HG03571 (cell line): Measurements from ENCODE around the gene KDF1.
A peak's percentile ranks its signal among the peaks of the same experiment; 100 is the strongest.

Source experiments
- ATAC-seq: cut with Tn5 transposase; IDR thresholded peaks from one replicate; pipeline ENCODE4 v1.9.1; 2021; ENCODE audit not compliant: unreplicated experiment

Gene KDF1

GRCh38 chr1:26921540-26922430, 38.5 kb downstream of the KDF1 start, which contains the start of gene NUDC:
Gene NUDC (plus strand): TSS chr1:26921743. CDS start chr1:26921849, 106 bp downstream.
- ATAC-seq: peak; percentile 92

GRCh38 chr1:26921126-26921539, 39.1 kb downstream of the KDF1 start:
- ATAC-seq: peak; percentile 11

GRCh38 chr1:26915204-26915842, 44.9 kb downstream of the KDF1 start:
- ATAC-seq: no peak

- no peak for ATAC-seq
These were observed 46.3 kb downstream of the KDF1 start, which contains the start of gene NR0B2 for GRCh38 chr1:26913754-26914619. Gene NR0B2 (minus strand): TSS chr1:26913975. CDS start chr1:26913940, 35 bp downstream.

- no peak for ATAC-seq
These were observed 46.9 kb downstream of the KDF1 start for GRCh38 chr1:26913389-26913753.

- ATAC-seq: no peak
These were observed 48.1 kb downstream of the KDF1 start for GRCh38 chr1:26912147-26912490.

GRCh38 chr1:26911399-26912146, 48.7 kb downstream of the KDF1 start:
- ATAC-seq: no peak

GRCh38 chr1:26910343-26911160, 49.7 kb downstream of the KDF1 start:
- ATAC-seq: no peak

GRCh38 chr1:26909951-26910342, 50.3 kb downstream of the KDF1 start:
- ATAC-seq: no peak

- ATAC-seq: no peak
These were observed 53.0 kb downstream of the KDF1 start for GRCh38 chr1:26907071-26907917.

- ATAC-seq: no peak
These were observed 59.3 kb downstream of the KDF1 start for GRCh38 chr1:26900815-26901511.

- ATAC-seq: peak; percentile 75
These were observed 60.1 kb downstream of the KDF1 start, which contains the start of gene GPATCH3 for GRCh38 chr1:26900001-26900814. Gene GPATCH3 (minus strand): TSS chr1:26900467. CDS start chr1:26900442, 25 bp downstream.
